Immature natural killer cell (primary cell): ENCODE measurements around the gene OTOF. TPM values are rescaled to one million over a fixed set of nuclear protein-coding genes. Genes with fewer than 3 reads are reported as not detected.

Experiments
- DNase-seq, 3 donors: peaks; one replicate each; pipeline ENCODE4 v3.0.0; 2022; ENCODE audit warnings: mixed read lengths in 1 of 3
- H3K27ac Mint-ChIP-seq, 6 donors: one replicate each; pipeline ENCODE4 v1.8.0; 2020; ENCODE audit warnings: mixed read lengths in 6 of 6, mild to moderate bottlenecking in 5 of 6, inconsistent platforms in 4 of 6, moderate library complexity in 3 of 6
- H3K27me3 Mint-ChIP-seq, 3 donors: one replicate each; pipeline ENCODE4 v1.8.0; 2020 to 2021; ENCODE audit warnings: low read depth in 3 of 3, mild to moderate bottlenecking in 3 of 3, mixed read lengths in 3 of 3, moderate library complexity in 3 of 3, inconsistent platforms in 1 of 3
- H3K36me3 Mint-ChIP-seq, 3 donors: one replicate each; pipeline ENCODE4 v1.8.0; 2020; ENCODE audit warnings: mixed read lengths in 3 of 3, inconsistent platforms in 2 of 3, mild to moderate bottlenecking in 2 of 3
- H3K4me1 Mint-ChIP-seq, 2 donors: one replicate each; pipeline ENCODE4 v1.8.0; 2020; ENCODE audit warnings: inconsistent platforms in 2 of 2, mild to moderate bottlenecking in 2 of 2, mixed read lengths in 2 of 2, moderate library complexity in 1 of 2
- H3K4me3 Mint-ChIP-seq, 5 donors: one replicate each; pipeline ENCODE4 v1.8.0; 2020; ENCODE audit warnings: mild to moderate bottlenecking in 5 of 5, mixed read lengths in 5 of 5, inconsistent platforms in 3 of 5, moderate library complexity in 3 of 5
- H3K9me3 Mint-ChIP-seq, 6 donors: one replicate each; pipeline ENCODE4 v1.8.0; 2020; ENCODE audit warnings: mild to moderate bottlenecking in 6 of 6, mixed read lengths in 6 of 6, inconsistent platforms in 4 of 6, moderate library complexity in 3 of 6
- polyA plus RNA-seq, 3 donors: library from polyadenylated mRNA; unstranded; fragments of 300-500 nt; fragmentation: Illumina TruSeq; gene quantifications; one replicate each; pipeline ENCODE4 v1.2.3, GENCODE V29; 2021

Gene OTOF
- polyA plus RNA-seq = 1 to 10 TPM in 1 of 3 donors, under 1 TPM in 1, not detected in 1; 0.34 to 1.3 TPM

GRCh38 chr2:26477911-26478253, at the start of gene OTOF:
OTOF (minus strand) TSS chr2:26478124.
- Mint-ChIP-seq H3K27ac (peak within 1 kb of the TSS in 3 of 6 donors; percentile 72 to 81 (median 77)), H3K27me3 (peaks cover 0 to 3% (median 0%) of the 10 kb centered on the region in 3 donors), H3K4me1 (peaks cover 5% of the 10 kb centered on the region in 2 donors), H3K36me3 (no peaks in the 10 kb centered on the region), H3K4me3 (peak within 1 kb of the TSS; percentile 10 to 81 (median 55)), H3K9me3 (no peaks in the 10 kb centered on the region)
- DNase-seq = no peak

- H3K9me3 Mint-ChIP-seq = no peaks in the 10 kb centered on the region
- DNase-seq = no peak
- peaks cover 0 to 9% (median 1%) of the 10 kb centered on the region in 3 donors for H3K27me3 Mint-ChIP-seq
- no peaks in the 10 kb centered on the region for H3K4me1 Mint-ChIP-seq
- H3K36me3 Mint-ChIP-seq = no peaks in the 10 kb centered on the region
- H3K4me3 Mint-ChIP-seq = no peak overlapping the region
- no peak overlapping the region for H3K27ac Mint-ChIP-seq
These were observed 48.7 kb upstream of the OTOF start for GRCh38 chr2:26526589-26526988.

GRCh38 chr2:26526105-26526504, 48.2 kb upstream of the OTOF start:
- Mint-ChIP-seq H3K9me3 (no peaks in the 10 kb centered on the region), H3K4me1 (no peaks in the 10 kb centered on the region), H3K27ac (no peak overlapping the region), H3K4me3 (no peak overlapping the region), H3K36me3 (no peaks in the 10 kb centered on the region), H3K27me3 (peaks cover 0 to 9% (median 0%) of the 10 kb centered on the region in 3 donors)
- DNase-seq = no peak

GRCh38 chr2:26523750-26524149, 45.8 kb upstream of the OTOF start:
- Mint-ChIP-seq H3K27ac (no peak overlapping the region), H3K27me3 (peaks cover 0 to 6% (median 1%) of the 10 kb centered on the region in 3 donors), H3K4me1 (no peaks in the 10 kb centered on the region), H3K9me3 (no peaks in the 10 kb centered on the region), H3K36me3 (no peaks in the 10 kb centered on the region), H3K4me3 (no peak overlapping the region)
- no peak for DNase-seq

- H3K4me1 Mint-ChIP-seq = no peaks in the 10 kb centered on the region
- no peak overlapping the region for H3K27ac Mint-ChIP-seq
- no peaks in the 10 kb centered on the region for H3K9me3 Mint-ChIP-seq
- no peaks in the 10 kb centered on the region for H3K36me3 Mint-ChIP-seq
- H3K27me3 Mint-ChIP-seq = peaks cover 0 to 6% (median 1%) of the 10 kb centered on the region in 3 donors
- H3K4me3 Mint-ChIP-seq = no peak overlapping the region
- DNase-seq = no peak
These were observed 44.8 kb upstream of the OTOF start for GRCh38 chr2:26522751-26523171.

GRCh38 chr2:26522325-26522724, 44.4 kb upstream of the OTOF start:
- H3K9me3 Mint-ChIP-seq = no peaks in the 10 kb centered on the region
- no peak for DNase-seq
- peaks cover 0 to 6% (median 1%) of the 10 kb centered on the region in 3 donors for H3K27me3 Mint-ChIP-seq
- H3K4me3 Mint-ChIP-seq = no peak overlapping the region
- no peaks in the 10 kb centered on the region for H3K36me3 Mint-ChIP-seq
- H3K27ac Mint-ChIP-seq = no peak overlapping the region
- H3K4me1 Mint-ChIP-seq = no peaks in the 10 kb centered on the region

- H3K27ac Mint-ChIP-seq = no peak overlapping the region
- H3K4me1 Mint-ChIP-seq = no peaks in the 10 kb centered on the region
- no peak for DNase-seq
- H3K36me3 Mint-ChIP-seq = no peaks in the 10 kb centered on the region
- no peak overlapping the region for H3K4me3 Mint-ChIP-seq
- peaks cover 0 to 6% (median 1%) of the 10 kb centered on the region in 3 donors for H3K27me3 Mint-ChIP-seq
- no peaks in the 10 kb centered on the region for H3K9me3 Mint-ChIP-seq
These were observed 43.9 kb upstream of the OTOF start for GRCh38 chr2:26521913-26522180.

- no peaks in the 10 kb centered on the region for H3K9me3 Mint-ChIP-seq
- no peak overlapping the region for H3K27ac Mint-ChIP-seq
- no peaks in the 10 kb centered on the region for H3K4me1 Mint-ChIP-seq
- H3K27me3 Mint-ChIP-seq = peaks cover 0 to 6% (median 1%) of the 10 kb centered on the region in 3 donors
- H3K4me3 Mint-ChIP-seq = no peak overlapping the region
- H3K36me3 Mint-ChIP-seq = no peaks in the 10 kb centered on the region
- DNase-seq = no peak
These were observed 43.4 kb upstream of the OTOF start for GRCh38 chr2:26521054-26521912.

- no peak for DNase-seq
- Mint-ChIP-seq H3K36me3 (no peaks in the 10 kb centered on the region), H3K27ac (no peak overlapping the region), H3K27me3 (peaks cover 0 to 6% (median 1%) of the 10 kb centered on the region in 3 donors), H3K4me1 (no peaks in the 10 kb centered on the region), H3K4me3 (no peak overlapping the region), H3K9me3 (no peaks in the 10 kb centered on the region)
These were observed 42.2 kb upstream of the OTOF start for GRCh38 chr2:26520148-26520449.

GRCh38 chr2:26519396-26520147, 41.6 kb upstream of the OTOF start:
- peaks cover 0 to 6% (median 1%) of the 10 kb centered on the region in 3 donors for H3K27me3 Mint-ChIP-seq
- H3K4me1 Mint-ChIP-seq = no peaks in the 10 kb centered on the region
- H3K27ac Mint-ChIP-seq = no peak overlapping the region
- H3K4me3 Mint-ChIP-seq = no peak overlapping the region
- H3K9me3 Mint-ChIP-seq = no peaks in the 10 kb centered on the region
- H3K36me3 Mint-ChIP-seq = no peaks in the 10 kb centered on the region
- no peak for DNase-seq

- Mint-ChIP-seq H3K27ac (no peak overlapping the region), H3K9me3 (peaks cover 0 to 2% (median 0%) of the 10 kb centered on the region in 6 donors), H3K27me3 (peaks cover 1 to 2% (median 2%) of the 10 kb centered on the region in 3 donors), H3K4me1 (no peaks in the 10 kb centered on the region), H3K36me3 (no peaks in the 10 kb centered on the region), H3K4me3 (no peak overlapping the region)
- DNase-seq = no peak
These were observed 38.9 kb upstream of the OTOF start for GRCh38 chr2:26516781-26517180.

GRCh38 chr2:26516246-26516645, 38.3 kb upstream of the OTOF start:
- DNase-seq = no peak
- Mint-ChIP-seq H3K27me3 (peaks cover 1 to 2% (median 2%) of the 10 kb centered on the region in 3 donors), H3K27ac (no peak overlapping the region), H3K9me3 (peaks cover 0 to 2% (median 0%) of the 10 kb centered on the region in 6 donors), H3K4me3 (no peak overlapping the region), H3K36me3 (no peaks in the 10 kb centered on the region), H3K4me1 (no peaks in the 10 kb centered on the region)

- peaks cover 1 to 2% (median 2%) of the 10 kb centered on the region in 3 donors for H3K27me3 Mint-ChIP-seq
- DNase-seq = no peak
- peaks cover 0 to 2% (median 0%) of the 10 kb centered on the region in 6 donors for H3K9me3 Mint-ChIP-seq
These were observed 37.8 kb upstream of the OTOF start for GRCh38 chr2:26515771-26516170.

GRCh38 chr2:26514045-26514444, 36.1 kb upstream of the OTOF start:
- no peaks in the 10 kb centered on the region for H3K4me1 Mint-ChIP-seq
- H3K27ac Mint-ChIP-seq = no peak overlapping the region
- H3K4me3 Mint-ChIP-seq = no peak overlapping the region
- H3K27me3 Mint-ChIP-seq = peaks cover 0 to 2% (median 2%) of the 10 kb centered on the region in 3 donors
- H3K9me3 Mint-ChIP-seq = peaks cover 0 to 2% (median 0%) of the 10 kb centered on the region in 6 donors
- no peak for DNase-seq
- H3K36me3 Mint-ChIP-seq = no peaks in the 10 kb centered on the region

More at GRCh38 chr2:26515771-26516170, 37.8 kb upstream of the OTOF start:
- Mint-ChIP-seq H3K4me1 (no peaks in the 10 kb centered on the region), H3K4me3 (no peak overlapping the region), H3K27ac (no peak overlapping the region), H3K36me3 (no peaks in the 10 kb centered on the region)
